ENCODE results near the gene CD6. TPM values are rescaled to one million over a fixed set of nuclear protein-coding genes. Genes with fewer than 3 reads are reported as not detected.

CD6 gene
- total and polyA plus RNA-seq, 2 of the 8 experiments (the other 6 are each of a cell fraction or from before 2014, with no cell fraction given): 0.03 TPM; not detected in 1

DNA sequence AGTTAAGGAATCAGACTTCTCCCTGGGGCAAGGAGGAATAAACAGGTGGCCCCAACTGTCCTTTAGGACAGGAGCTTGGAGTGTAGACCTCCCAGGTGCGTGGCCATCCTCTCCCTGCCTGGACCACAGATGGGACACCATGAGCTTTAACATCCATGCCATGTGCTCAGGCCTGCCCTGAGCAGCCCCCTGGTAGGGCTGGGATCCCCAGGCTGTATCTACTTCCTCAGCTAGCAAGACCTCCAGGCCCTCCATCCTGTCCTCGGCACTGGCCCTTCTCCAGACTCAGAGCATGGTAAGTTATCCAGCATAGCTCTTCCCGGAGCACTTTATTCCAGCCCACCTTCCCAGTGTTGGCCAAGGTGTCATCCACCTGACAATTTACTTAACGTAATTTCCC lies 5.7 kb downstream of the CD6 start:
- H3K27me3 ChIP-seq (replicated peaks in 1 of 4; ENCODE audit: control insufficient read depth in 3 of 4, extremely low read depth in 1 of 4, insufficient read depth in 3 of 4, low read length in 3 of 4): no peaks in the 10 kb centered on the region; a peak in 1 of 7 replicates
- POLR2A ChIA-PET (ENCODE audit: partially characterized antibody): no interaction called here
- TF ChIP-seq CBX8 (IDR thresholded peaks at IDR 0.05; ENCODE audit: borderline replicate concordance, low read depth, low read length): no peak
- no peak for TF ChIP-seq GABPA (IDR thresholded peaks at IDR 0.05; ENCODE audit: borderline replicate concordance, insufficient read depth, low read length)
- TF ChIP-seq, protein P1, sequence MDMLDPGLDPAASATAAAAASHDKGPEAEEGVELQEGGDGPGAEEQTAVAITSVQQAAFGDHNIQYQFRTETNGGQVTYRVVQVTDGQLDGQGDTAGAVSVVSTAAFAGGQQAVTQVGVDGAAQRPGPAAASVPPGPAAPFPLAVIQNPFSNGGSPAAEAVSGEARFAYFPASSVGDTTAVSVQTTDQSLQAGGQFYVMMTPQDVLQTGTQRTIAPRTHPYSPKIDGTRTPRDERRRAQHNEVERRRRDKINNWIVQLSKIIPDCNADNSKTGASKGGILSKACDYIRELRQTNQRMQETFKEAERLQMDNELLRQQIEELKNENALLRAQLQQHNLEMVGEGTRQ (IDR thresholded peaks at IDR 0.05; ENCODE audit: low read length): no peak
- TF ChIP-seq CBX5 (IDR thresholded peaks at IDR 0.05; ENCODE audit: low read depth, low read length): no peak
- TF ChIP-seq SIX5 (IDR thresholded peaks at IDR 0.05; ENCODE audit: low read depth, low read length): no peak
- no peak for TF ChIP-seq SAP30 (IDR thresholded peaks at IDR 0.05; ENCODE audit: insufficient read depth, insufficient replicate concordance, low read length)
- TF ChIP-seq BRCA1 (IDR thresholded peaks at IDR 0.05; ENCODE audit: low read depth, low read length): no peak
- TF ChIP-seq RXRA (IDR thresholded peaks at IDR 0.05; ENCODE audit: insufficient read depth, low read depth, low read length): no peak

More for the DNA sequence above, 5.7 kb downstream of the CD6 start:
- Histone ChIP-seq H2BK20ac (ENCODE audit: low read length) (no peak overlapping the region), H4K5ac (ENCODE audit: insufficient read length, low read depth, low read length) (no peak overlapping the region), H2BK5ac (ENCODE audit: low read depth, low read length) (no peak overlapping the region), H3K18ac (ENCODE audit: extremely low read depth, low read length) (no peak overlapping the region), H3K27ac (ENCODE audit: low read depth, low read length) (no peak overlapping the region), H3K4me2 (ENCODE audit: insufficient read depth in 1 of 2, low read depth in 2 of 2, low read length in 2 of 2) (no peak overlapping the region), H3K23ac (ENCODE audit: insufficient read length) (no peak overlapping the region), H2AFZ (ENCODE audit: low read length) (no peak overlapping the region), H2BK12ac (ENCODE audit: low read depth, low read length) (no peak overlapping the region), H3K23me2 (ENCODE audit: low read depth, low read length) (no peaks in the 10 kb centered on the region), H3K9ac (replicated peaks in 1 of 4; ENCODE audit: extremely low read depth in 1 of 4, low read depth in 3 of 4, low read length in 3 of 4) (no peak overlapping the region), H2BK120ac (replicated peaks; ENCODE audit: low read depth, low read length) (no peak overlapping the region), H2BK15ac (ENCODE audit: low read length) (no peak overlapping the region), H3K4me1 (replicated peaks in 1 of 4; ENCODE audit: control insufficient read depth in 3 of 4, insufficient read depth in 4 of 4, low read length in 3 of 4) (no peaks in the 10 kb centered on the region), H3K79me2 (ENCODE audit: control insufficient read depth in 1 of 2, insufficient read depth in 2 of 2, low read length in 2 of 2) (no peaks in the 10 kb centered on the region), H4K20me1 (replicated peaks in 1 of 2; ENCODE audit: control insufficient read depth in 1 of 2, insufficient read depth in 2 of 2, low read length in 2 of 2) (no peaks in the 10 kb centered on the region), H3K4ac (replicated peaks; ENCODE audit: insufficient read length, low read depth, low read length) (no peak overlapping the region), H3K56ac (replicated peaks; ENCODE audit: insufficient read length, low read depth, low read length) (no peak overlapping the region), H3K14ac (ENCODE audit: insufficient read length) (no peak overlapping the region), H2AK5ac (ENCODE audit: low read depth, low read length) (no peak overlapping the region), H3K9me3 (ENCODE audit: insufficient read depth in 2 of 2, low read depth in 1 of 2, low read length in 1 of 2) (no peaks in the 10 kb centered on the region), H4K91ac (replicated peaks; ENCODE audit: insufficient read length, low read length) (no peak overlapping the region), H4K8ac (ENCODE audit: extremely low read depth, insufficient read depth, low read length) (no peak overlapping the region), H3K4me3 (ENCODE audit: extremely low read depth in 1 of 4, insufficient read depth in 2 of 4, low read depth in 3 of 4, low read length in 4 of 4) (no peak overlapping the region), H3K79me1 (ENCODE audit: low read depth, low read length) (no peaks in the 10 kb centered on the region), H3K36me3 (ENCODE audit: control insufficient read depth in 2 of 4, insufficient read depth in 4 of 4, low read length in 3 of 4) (no peaks in the 10 kb centered on the region)
- CTCF ChIA-PET (ENCODE audit: partially characterized antibody): interaction anchor here (0.9 to 1.4 kb wide), 3 partner anchors 16 to 72 kb away, joined by 3 to 6 read pairs (median 3); no protein-coding TSS in a partner anchor
- 92% methylated on average over 4 of the region's 4 CpGs; no CpG with 5 or more reads in 1 of the 2 experiments for WGBS, 2 experiments (ENCODE audit: extremely low coverage in 1 of 2, insufficient coverage in 1 of 2, insufficient read length in 1 of 2, insufficient replicate concordance in 2 of 2, low coverage in 1 of 2, low lambda C conversion rate in 2 of 2, missing lambda C conversion rate in 1 of 2)
- DNase-seq (ENCODE audit: low read depth in 1 of 2, low spot score in 2 of 2) (no peak), FAIRE-seq (no peak)

Measured in H1 (cell line).